MCF 10A (cell line): ENCODE data around the gene PDZD4. TPM values are rescaled to one million over a fixed set of nuclear protein-coding genes. Genes with fewer than 3 reads are reported as not detected.

Experiments
- BruUV-seq: library from RNA; stranded (reverse); fragments of 400-500 nt; replicated peaks from 2 replicates; lab custom pipeline; 2021; lab: Mats Ljungman, UMichigan
- CTCF ChIA-PET: fragments of 300-600 bp; sonication (Branson Sonifier 250); formaldehyde crosslinking; extraction: SDS; loops from one replicate; lab custom pipeline; 2021; ENCODE audit warnings: antibody characterized with exemption, inconsistent platforms; lab: Yijun Ruan, JAX
- POLR2A ChIA-PET: fragments of 300-600, 350-650 bp; sonication (Branson Sonifier 250); formaldehyde crosslinking; extraction: SDS; loops from one replicate; lab custom pipeline; 2020; ENCODE audit warnings: antibody characterized with exemption, inconsistent platforms; lab: Yijun Ruan, JAX
- DNase-seq: peaks from one replicate; pipeline ENCODE4 v3.0.0-alpha.2; 2018; ENCODE audit not compliant: unreplicated experiment
- H3K27ac Mint-ChIP-seq: one replicate; pipeline ENCODE4 v1.8.0; 2022; ENCODE audit warnings: mild to moderate bottlenecking, low read depth, mixed read lengths; ENCODE audit not compliant: unreplicated experiment
- H3K27me3 Mint-ChIP-seq: one replicate; pipeline ENCODE4 v1.8.0; 2022; ENCODE audit warnings: mixed read lengths; ENCODE audit not compliant: insufficient read depth, unreplicated experiment
- H3K36me3 Mint-ChIP-seq: one replicate; pipeline ENCODE4 v1.8.0; 2022; ENCODE audit warnings: mild to moderate bottlenecking, moderate library complexity, mixed read lengths; ENCODE audit not compliant: insufficient read depth, unreplicated experiment
- H3K4me1 Mint-ChIP-seq: one replicate; pipeline ENCODE4 v1.8.0; 2022; ENCODE audit warnings: mixed read lengths; ENCODE audit not compliant: insufficient read depth, unreplicated experiment
- H3K4me3 Mint-ChIP-seq: one replicate; pipeline ENCODE4 v1.8.0; 2022; ENCODE audit warnings: mild to moderate bottlenecking, moderate library complexity, mixed read lengths; ENCODE audit not compliant: unreplicated experiment
- H3K9me3 Mint-ChIP-seq: one replicate; pipeline ENCODE4 v1.8.0; 2022; ENCODE audit warnings: mixed read lengths; ENCODE audit not compliant: unreplicated experiment
- intact Hi-C: fragments of 100-400 bp; cut with micrococcal nuclease; formaldehyde crosslinking; loops from 2 replicates; pipeline ENCODE4 v1.14.1; 2022
- total RNA-seq: library from RNA; stranded (reverse); gene quantifications from 2 replicates; pipeline ENCODE4 v1.2.3, GENCODE V29; 2022
- TF ChIP-seq, protein P1 (sequence below): fragments of 200-600 bp; IDR thresholded peaks from one replicate; pipeline ENCODE4 v1.8.0; 2022; ENCODE audit warnings: antibody characterized with exemption, mild to moderate bottlenecking; ENCODE audit not compliant: unreplicated experiment

The PDZD4 gene
- total RNA-seq, 1 experiment from 2014 or later: not detected

DNA sequence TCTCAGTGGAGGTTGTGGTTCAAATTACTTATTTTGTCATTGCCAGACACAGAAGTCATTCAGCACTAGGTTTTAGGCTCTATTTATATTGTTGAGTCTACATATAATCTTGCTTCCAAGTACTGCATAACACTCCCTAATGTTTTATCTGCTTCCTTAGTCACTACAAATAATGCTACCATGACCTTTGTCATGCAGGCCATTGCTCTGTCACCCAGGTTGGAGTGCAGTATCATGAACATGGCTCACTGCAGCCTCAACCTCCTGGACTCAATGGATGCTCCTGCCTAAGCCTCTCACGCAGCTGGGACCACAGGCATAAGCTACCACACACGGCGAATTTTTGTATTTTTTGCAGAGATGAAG, 23.5 kb upstream of the PDZD4 start:
- Mint-ChIP-seq H3K27ac (no peak overlapping the region), H3K4me3 (no peak overlapping the region), H3K27me3 (peaks cover 85% of the 10 kb centered on the region), H3K9me3 (no peaks in the 10 kb centered on the region), H3K4me1 (no peaks in the 10 kb centered on the region), H3K36me3 (no peaks in the 10 kb centered on the region)
- no TSS peak for BruUV-seq
- POLR2A ChIA-PET: interaction anchor here (0.9 kb wide), 1 partner anchor 9 kb away, joined by 4 read pairs; no protein-coding TSS in a partner anchor
- CTCF ChIA-PET: no interaction called here
- intact Hi-C loops: no loop called here
- TF ChIP-seq, protein P1, sequence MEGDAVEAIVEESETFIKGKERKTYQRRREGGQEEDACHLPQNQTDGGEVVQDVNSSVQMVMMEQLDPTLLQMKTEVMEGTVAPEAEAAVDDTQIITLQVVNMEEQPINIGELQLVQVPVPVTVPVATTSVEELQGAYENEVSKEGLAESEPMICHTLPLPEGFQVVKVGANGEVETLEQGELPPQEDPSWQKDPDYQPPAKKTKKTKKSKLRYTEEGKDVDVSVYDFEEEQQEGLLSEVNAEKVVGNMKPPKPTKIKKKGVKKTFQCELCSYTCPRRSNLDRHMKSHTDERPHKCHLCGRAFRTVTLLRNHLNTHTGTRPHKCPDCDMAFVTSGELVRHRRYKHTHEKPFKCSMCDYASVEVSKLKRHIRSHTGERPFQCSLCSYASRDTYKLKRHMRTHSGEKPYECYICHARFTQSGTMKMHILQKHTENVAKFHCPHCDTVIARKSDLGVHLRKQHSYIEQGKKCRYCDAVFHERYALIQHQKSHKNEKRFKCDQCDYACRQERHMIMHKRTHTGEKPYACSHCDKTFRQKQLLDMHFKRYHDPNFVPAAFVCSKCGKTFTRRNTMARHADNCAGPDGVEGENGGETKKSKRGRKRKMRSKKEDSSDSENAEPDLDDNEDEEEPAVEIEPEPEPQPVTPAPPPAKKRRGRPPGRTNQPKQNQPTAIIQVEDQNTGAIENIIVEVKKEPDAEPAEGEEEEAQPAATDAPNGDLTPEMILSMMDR: no peak
- no peak for DNase-seq

DNA sequence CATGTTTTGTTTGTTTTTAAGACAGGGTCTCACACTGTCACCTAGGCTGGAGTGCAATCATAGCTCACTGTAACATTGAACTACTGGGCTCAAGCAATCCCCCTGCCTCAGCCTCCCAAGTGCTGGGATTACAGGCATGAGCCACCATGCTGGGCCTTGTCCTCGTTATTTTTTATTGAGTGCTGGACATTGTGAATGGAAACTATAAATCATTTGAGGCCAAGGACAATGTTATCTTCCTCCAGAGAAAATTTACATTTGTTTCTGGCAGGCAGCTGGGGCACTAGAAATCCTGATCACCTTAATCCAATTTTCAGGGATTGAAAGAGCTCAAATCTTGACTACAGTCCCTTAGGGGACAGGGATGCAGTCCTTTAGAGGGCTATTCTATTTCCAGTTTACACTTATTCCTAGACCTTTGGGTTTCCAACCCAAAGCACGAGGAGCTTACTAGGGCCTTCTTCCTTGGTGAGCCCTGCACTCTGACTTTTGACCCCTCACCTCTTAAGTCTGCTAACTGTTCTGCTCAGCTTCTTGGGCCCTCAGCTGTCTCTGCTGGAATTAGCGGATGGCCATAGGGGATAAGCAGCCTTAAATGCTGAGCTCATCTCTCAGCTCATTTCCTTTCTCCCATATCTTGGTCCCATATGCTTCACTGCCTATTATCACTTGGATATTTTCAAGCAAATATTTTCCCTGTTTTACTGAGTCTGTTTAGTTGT, 23.0 kb upstream of the PDZD4 start:
- no peaks in the 10 kb centered on the region for H3K36me3 Mint-ChIP-seq
- H3K9me3 Mint-ChIP-seq: no peaks in the 10 kb centered on the region
- POLR2A ChIA-PET: interaction anchor here (0.9 to 1.4 kb wide), 2 partner anchors 9 to 10 kb away, joined by 3 to 4 read pairs; no protein-coding TSS in a partner anchor
- TF ChIP-seq, protein P1: no peak
- intact Hi-C loops: no loop called here
- H3K4me3 Mint-ChIP-seq: no peak overlapping the region
- H3K4me1 Mint-ChIP-seq: no peaks in the 10 kb centered on the region
- CTCF ChIA-PET: interaction anchor here (0.6 kb wide), 1 partner anchor 37 kb away, joined by 3 read pairs; no protein-coding TSS in a partner anchor
- no peak for DNase-seq
- peaks cover 85% of the 10 kb centered on the region for H3K27me3 Mint-ChIP-seq
- BruUV-seq: no TSS peak
- H3K27ac Mint-ChIP-seq: no peak overlapping the region

DNA sequence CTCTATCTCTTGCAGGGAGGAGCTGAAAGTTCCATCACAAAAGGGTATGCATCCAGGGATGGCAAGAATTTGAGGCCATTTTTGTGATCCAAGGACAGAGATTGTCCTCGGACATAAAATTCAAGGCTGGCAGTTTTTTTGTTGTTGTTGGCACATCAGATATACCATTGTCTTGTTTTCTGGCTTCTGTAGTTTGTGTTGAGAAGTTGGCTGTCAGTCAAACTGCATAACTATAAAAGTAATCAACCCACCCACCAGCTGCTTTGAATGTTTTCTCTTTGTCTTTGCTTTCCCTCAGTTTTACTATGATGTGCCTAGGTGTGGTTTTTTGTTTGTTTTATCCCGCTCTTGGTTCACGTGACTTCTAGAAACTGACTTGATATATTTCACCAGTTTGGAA, 21.6 kb upstream of the PDZD4 start:
- no peak overlapping the region for H3K4me3 Mint-ChIP-seq
- TF ChIP-seq, protein P1: no peak
- intact Hi-C loops: no loop called here
- POLR2A ChIA-PET: interaction anchor here (0.7 to 1.4 kb wide), 2 partner anchors 8 to 691 kb away, joined by 3 read pairs; no protein-coding TSS in a partner anchor
- H3K4me1 Mint-ChIP-seq: no peaks in the 10 kb centered on the region
- no TSS peak for BruUV-seq
- H3K27me3 Mint-ChIP-seq: peaks cover 77% of the 10 kb centered on the region
- CTCF ChIA-PET: interaction anchor here (0.7 kb wide), 2 partner anchors 176 to 1839 kb away, joined by 3 to 4 read pairs; no protein-coding TSS in a partner anchor
- DNase-seq: no peak
- no peaks in the 10 kb centered on the region for H3K9me3 Mint-ChIP-seq
- no peaks in the 10 kb centered on the region for H3K36me3 Mint-ChIP-seq
- H3K27ac Mint-ChIP-seq: no peak overlapping the region

DNA sequence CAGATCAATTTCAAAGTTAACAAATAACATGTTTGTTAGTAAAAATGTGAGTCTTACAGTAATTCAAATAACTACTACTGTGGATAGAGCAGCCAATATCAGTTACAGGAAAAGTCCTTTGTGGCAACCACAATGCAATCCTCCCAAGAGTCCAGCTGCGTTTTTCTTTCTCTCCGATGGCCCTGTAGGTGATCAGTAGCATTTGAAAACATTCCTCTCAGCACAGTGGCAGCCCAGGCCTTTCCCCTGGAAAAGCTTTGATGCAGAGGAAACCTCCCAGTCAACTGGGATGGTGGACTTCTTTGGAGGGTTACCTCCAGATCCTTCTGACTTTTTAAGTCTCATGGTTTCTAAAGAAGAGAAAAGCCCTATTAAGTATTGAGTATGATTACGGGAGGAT, 18.0 kb upstream of the PDZD4 start:
- DNase-seq: no peak
- Mint-ChIP-seq H3K27me3 (peaks cover 81% of the 10 kb centered on the region), H3K4me3 (no peak overlapping the region), H3K4me1 (peaks cover 4% of the 10 kb centered on the region), H3K36me3 (no peaks in the 10 kb centered on the region), H3K9me3 (no peaks in the 10 kb centered on the region), H3K27ac (no peak overlapping the region)
- POLR2A ChIA-PET: no interaction called here
- CTCF ChIA-PET: interaction anchor here (0.6 to 1.0 kb wide), 2 partner anchors 99 to 921 kb away, joined by 3 to 4 read pairs; no protein-coding TSS in a partner anchor
- TF ChIP-seq, protein P1: no peak
- BruUV-seq: no TSS peak
- intact Hi-C loops: no loop called here
